NCI-H1417 treated with DMSO at 0.1 percent for 48 hours (cell line): ENCODE data around the gene CELA2A.
"Not testable (repeated sequence)": the region's sequence is repeated elsewhere in the genome, so short reads cannot be mapped to it uniquely, and the experiment has no call there.

Source experiments
- DNase-seq: peaks from one replicate; lab custom pipeline; 2025; lab: John Stamatoyannopoulos, UW

The CELA2A gene

DNA sequence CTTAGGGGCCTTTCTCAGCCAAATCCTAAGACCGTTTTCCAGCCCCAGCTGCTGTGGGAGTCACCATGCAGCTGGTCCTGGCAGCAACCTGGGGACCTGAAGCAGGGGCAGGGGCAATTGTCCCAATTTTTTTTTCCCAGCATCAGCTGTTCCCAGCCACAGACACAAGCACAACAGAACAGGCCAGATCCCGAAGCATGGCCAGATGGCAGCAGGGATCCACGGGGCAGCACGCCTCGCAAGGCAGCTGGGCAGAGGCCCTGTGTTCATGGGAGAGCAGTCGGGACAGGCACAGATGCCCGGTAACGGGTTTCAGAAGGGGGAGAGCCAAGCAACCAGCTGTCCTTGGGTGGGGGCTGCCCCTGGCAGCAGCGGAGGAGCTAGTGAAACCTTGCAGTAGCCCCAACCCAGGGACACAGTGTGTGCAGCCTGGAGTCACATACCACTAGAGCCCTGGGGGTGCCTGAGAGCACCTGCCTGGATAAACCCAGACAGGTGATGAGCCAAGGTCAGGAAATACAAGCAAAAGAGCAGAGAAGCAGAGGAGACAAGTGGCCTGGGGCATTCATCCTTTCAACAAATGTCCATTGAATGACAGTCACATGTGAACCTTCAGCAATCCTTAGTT is 13.4 kb downstream of the CELA2A start:
- DNase-seq: not testable (repeated sequence)

- DNase-seq: not testable (repeated sequence)
Measured at GRCh38 chr1:15471067-15471466, 14.5 kb downstream of the CELA2A start.

- DNase-seq: not testable (repeated sequence)
Measured at GRCh38 chr1:15471723-15472122, 15.2 kb downstream of the CELA2A start.

DNA sequence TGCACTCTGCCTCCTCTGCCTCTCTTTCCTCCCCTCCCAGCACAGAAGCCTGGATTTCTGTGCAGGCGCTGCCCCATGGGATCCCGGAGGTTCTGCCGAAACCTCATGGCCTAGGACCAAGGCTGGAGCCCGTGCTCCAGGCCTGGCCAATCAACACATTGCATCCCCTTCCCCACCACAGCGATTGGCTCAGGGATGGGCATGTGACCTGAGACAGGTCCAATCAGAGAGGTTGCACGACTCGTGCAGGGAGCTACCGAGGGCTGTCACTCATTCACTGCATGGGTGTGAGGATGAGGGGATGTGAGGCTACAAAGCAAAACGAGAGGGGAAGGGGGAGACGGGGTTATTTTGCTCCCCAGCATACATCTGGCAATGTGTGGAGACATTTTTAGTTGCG is 16.1 kb downstream of the CELA2A start:
- no peak for DNase-seq

DNA sequence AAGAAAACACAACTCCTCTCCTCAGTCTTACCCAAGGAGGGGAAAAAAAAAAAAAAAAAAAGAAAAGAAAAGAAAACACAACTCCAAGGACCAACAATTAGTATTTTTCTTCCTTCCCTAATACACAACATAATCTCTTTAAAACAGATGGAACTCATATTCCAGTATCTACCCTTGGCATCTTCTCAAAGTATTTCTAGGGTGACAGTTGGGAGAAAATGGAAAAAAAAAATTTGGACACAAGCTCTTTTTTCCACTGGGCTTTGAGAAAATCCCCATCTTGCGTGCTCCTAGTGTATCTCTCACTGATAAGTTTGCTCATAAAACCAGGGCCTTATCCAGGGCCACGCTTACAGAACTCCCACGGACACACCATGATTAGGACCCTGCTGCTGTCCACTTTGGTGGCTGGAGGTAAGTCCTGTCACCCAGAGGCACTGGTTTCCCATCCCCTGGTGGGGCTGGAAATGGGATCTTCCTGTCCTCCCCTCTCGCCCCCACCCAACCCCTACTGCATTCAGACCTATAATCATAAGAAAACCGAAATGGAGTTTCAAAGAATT is 19.3 kb downstream of the CELA2A start, which contains the start of gene CELA2B:
Gene CELA2B (plus strand): TSS at position 353 of the 563 bp plus-strand sequence. CDS start 22 bp downstream, at position 375.
- no peak for DNase-seq

GRCh38 chr1:15476927-15477326 is 20.4 kb downstream of the CELA2A start:
- DNase-seq: no peak

DNA sequence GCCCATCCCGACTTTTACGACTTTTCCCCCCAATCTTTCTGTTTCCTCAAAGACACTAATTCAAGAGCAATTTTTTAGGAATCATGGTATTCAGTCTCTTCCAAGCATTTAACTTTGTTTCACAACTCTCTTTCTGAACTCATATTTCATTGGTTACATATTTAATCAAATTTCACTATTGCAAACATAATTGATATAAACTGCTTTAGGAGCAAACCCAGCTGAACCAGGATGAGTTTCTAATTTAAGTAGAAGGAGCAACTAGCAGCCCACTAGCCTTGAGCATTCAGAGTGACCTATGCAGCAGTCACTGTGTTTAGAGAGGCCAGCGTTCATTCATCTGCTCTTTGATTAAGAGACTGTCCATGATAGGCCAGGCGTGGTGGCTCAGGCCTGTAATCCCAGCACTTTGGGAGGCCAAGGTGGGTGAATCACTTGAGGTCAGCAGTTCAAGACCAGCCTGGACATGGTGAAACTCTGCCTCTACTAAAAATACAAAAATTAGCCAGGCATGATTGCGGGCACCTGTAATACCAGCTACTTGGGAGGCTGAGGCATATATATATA is 21.2 kb downstream of the CELA2A start:
- DNase-seq: no peak

DNA sequence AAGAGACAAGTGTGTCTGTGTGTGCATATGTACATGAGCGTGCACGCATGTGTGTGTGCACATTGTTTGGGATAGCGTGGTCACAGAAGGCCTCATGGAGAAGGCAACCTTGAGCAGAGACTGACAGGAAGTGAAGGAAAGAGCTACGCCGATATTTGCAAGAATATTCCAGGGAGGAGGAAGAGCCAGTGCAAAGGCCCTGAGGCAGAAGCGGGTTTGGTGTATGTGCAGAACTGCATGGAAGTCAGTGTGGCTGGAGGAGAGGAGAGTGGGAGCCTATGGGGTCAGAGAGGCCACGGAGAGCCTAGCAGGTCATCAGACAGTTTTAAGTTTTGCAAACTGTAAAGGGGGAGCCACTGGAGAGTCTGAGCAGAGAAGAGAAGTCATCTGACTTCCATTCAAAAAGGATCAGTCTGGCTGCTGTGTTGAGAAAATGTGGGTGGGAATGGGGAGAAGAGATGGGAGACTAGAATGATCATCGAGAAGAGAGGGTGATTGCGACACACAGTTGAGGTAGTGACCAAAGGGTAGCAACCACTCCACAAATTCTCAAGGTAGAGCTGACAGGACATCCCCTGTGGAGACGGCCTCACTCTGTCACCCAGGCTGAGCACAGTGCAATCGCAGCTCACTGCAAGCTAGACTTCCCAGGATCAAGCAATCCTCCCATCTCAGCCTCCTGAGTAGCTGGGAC is 23.3 kb downstream of the CELA2A start:
- DNase-seq: no peak

DNA sequence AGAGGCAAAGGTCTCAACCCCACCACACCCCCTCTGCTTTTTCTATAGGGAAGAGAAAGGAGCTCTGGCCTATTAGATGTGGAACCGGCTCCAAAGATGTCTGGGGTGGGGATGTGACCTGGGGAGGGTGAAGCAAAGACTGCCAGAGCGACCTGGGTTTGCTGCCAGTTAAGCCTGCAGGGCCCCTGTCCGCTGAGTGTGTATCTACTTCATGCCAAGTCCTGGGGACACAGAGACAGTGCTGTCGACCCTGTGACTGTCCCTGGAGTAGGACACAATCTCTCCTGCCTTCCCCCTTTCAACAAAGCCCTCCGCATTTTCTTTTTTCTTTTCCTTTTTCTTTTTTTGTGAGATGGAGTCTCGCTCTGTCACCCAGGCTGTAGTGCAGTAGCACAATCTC is 25.9 kb downstream of the CELA2A start:
- DNase-seq: not testable (repeated sequence)

DNA sequence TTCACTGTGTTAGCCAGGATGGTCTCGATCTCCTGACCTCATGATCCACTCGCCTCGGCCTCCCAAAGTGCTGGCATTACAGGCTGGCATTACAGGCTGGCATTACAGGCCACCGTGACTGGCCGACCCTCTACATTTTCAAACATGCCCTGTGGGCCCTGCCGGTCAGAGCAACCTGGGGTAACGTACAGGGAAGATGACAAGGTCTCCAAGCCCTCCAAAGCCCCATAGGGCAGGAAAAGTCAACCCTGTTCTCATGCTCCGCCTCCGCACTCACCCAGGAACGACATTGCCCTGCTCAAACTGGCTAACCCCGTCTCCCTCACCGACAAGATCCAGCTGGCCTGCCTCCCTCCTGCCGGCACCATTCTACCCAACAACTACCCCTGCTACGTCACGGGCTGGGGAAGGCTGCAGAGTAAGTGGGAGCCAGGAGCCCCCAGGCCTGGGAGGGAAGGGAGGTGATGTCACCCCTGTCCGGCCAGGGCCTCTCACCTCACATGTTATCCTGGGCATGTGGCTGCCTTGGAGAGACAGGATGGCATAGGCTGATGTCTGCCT is 26.5 kb downstream of the CELA2A start:
- DNase-seq: not testable (repeated sequence)

- DNase-seq: no peak
Measured at GRCh38 chr1:15483971-15484370, 27.4 kb downstream of the CELA2A start.

DNA sequence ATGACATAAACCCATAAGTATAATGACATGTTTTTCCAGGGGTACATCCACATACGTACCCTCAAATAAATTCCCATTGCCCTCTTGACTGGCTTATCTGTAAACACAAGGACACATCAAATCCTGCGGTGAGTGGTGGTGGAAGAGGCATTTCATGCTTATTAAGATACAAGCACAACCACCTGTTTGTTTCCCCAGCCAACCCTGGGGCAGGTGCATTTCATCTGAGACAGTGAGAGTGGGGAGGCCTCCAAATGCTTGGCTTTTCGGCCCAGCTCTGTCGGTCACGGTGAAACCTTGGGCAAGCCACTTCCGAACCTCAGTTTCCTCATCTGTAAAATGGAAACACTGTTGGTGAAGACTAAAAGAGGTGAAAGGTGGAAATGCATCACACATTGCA is 27.9 kb downstream of the CELA2A start:
- DNase-seq: not testable (repeated sequence)

- no peak for DNase-seq
Measured at GRCh38 chr1:15485636-15486035, 29.1 kb downstream of the CELA2A start.

- not testable (repeated sequence) for DNase-seq
Measured at GRCh38 chr1:15486844-15487610, 30.5 kb downstream of the CELA2A start.

GRCh38 chr1:15488371-15488770 is 31.8 kb downstream of the CELA2A start:
- DNase-seq: no peak

DNA sequence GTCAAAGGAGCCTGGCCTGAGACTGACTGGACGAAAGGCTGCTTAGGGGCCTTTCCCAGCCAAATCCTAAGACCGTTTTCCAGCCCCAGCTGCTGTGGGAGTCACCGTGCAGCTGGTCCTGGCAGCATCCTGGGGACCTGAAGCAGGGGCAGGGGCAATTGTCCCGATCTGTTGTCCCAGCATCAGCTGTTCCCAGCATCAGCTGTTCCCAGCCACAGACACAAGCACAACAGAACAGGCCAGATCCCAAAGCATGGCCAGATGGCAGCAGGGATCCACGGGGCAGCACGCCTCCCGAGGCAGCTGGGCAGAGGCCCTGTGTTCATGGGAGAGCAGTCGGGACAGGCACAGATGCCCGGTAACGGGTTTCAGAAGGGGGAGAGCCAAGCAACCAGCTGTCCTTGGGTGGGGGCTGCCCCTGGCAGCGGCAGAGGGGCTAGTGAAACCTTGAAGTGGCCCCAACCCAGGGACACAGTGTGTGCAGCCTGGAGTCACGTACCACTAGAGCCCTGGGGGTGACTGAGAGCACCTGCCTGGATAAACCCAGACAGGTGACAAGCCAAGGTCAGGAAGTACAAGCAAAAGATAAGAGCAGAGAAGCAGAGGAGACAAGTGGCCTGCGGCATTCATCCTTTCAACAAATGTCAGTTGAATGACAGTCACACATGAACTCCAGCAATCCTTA is 32.7 kb downstream of the CELA2A start:
- no peak for DNase-seq

- DNase-seq: not testable (repeated sequence)
Measured at GRCh38 chr1:15491010-15491409, 34.5 kb downstream of the CELA2A start.

GRCh38 chr1:15492596-15492995 is 36.1 kb downstream of the CELA2A start:
- no peak for DNase-seq

DNA sequence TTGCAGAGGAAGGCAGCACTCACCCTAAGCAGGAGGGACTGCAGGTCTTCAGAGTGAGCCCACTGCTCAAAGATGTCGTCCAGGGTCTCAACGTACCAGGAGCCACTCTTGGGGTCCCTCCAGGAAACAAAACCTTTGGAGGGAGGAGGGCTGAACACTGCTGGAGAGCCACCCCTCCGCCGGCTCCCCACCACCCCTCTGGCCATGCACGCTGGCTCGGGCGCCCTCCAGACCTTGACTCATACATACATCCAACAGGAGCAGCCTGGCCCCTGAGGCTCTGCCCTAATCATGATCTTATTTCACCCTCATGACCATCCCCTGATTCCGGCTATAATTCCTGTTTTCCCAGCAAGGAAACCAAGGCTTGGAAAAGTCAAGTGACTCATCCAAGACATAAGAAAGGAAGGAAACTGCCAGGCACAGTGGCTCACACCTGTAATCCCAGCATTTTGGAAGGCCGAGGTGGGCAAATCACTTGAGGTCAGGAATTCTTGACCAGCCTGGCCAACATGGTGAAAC is 37.4 kb downstream of the CELA2A start:
- DNase-seq: no peak

- DNase-seq: no peak
Measured at GRCh38 chr1:15500184-15501178, 43.9 kb downstream of the CELA2A start.
